GM19239 (cell line): Measurements from ENCODE around the gene LMX1B.

ENCODE experiments used
- DNase-seq: peaks from one replicate; pipeline ENCODE4 v3.0.0; 2011; ENCODE audit warnings: low spot score; ENCODE audit not compliant: insufficient read length
- FAIRE-seq: peaks from 2 replicates; lab custom pipeline; 2011; peaks lifted over from hg19 to GRCh38; lab: Jason Lieb, UNC

Gene LMX1B

GRCh38 chr9:126616521-126616976 is 2.8 kb downstream of the LMX1B start:
- FAIRE-seq = no peak
- no peak for DNase-seq

- FAIRE-seq = no peak
Measured at GRCh38 chr9:126617003-126617822, 3.5 kb downstream of the LMX1B start.

GRCh38 chr9:126617823-126618165 is 4.1 kb downstream of the LMX1B start:
- no peak for DNase-seq
- FAIRE-seq = no peak

More at GRCh38 chr9:126617003-126617822, 3.5 kb downstream of the LMX1B start:
- DNase-seq = no peak

- DNase-seq (no peak), FAIRE-seq (no peak)
Measured at GRCh38 chr9:126618190-126618584, 4.5 kb downstream of the LMX1B start.

- FAIRE-seq (no peak), DNase-seq (no peak)
Measured at GRCh38 chr9:126618585-126619360, 5.0 kb downstream of the LMX1B start.

GRCh38 chr9:126619361-126620135 is 5.8 kb downstream of the LMX1B start:
- FAIRE-seq (no peak), DNase-seq (no peak)

GRCh38 chr9:126620478-126620877 is 6.8 kb downstream of the LMX1B start:
- DNase-seq = no peak
- FAIRE-seq = no peak

GRCh38 chr9:126621061-126621918 is 7.6 kb downstream of the LMX1B start:
- FAIRE-seq (no peak), DNase-seq (no peak)

GRCh38 chr9:126621919-126622735 is 8.4 kb downstream of the LMX1B start:
- no peak for FAIRE-seq
- no peak for DNase-seq

- FAIRE-seq (no peak), DNase-seq (no peak)
Measured at GRCh38 chr9:126623314-126623666, 9.6 kb downstream of the LMX1B start.

GRCh38 chr9:126623667-126624478 is 10.1 kb downstream of the LMX1B start:
- no peak for DNase-seq
- FAIRE-seq = no peak

- DNase-seq = no peak
- FAIRE-seq = no peak
Measured at GRCh38 chr9:126624479-126624826, 10.7 kb downstream of the LMX1B start.

- FAIRE-seq (no peak), DNase-seq (no peak)
Measured at GRCh38 chr9:126624912-126625311, 11.2 kb downstream of the LMX1B start.

- FAIRE-seq (no peak), DNase-seq (no peak)
Measured at GRCh38 chr9:126625329-126626126, 11.8 kb downstream of the LMX1B start.

GRCh38 chr9:126626127-126626925 is 12.6 kb downstream of the LMX1B start:
- FAIRE-seq (no peak), DNase-seq (no peak)

- FAIRE-seq = no peak
- no peak for DNase-seq
Measured at GRCh38 chr9:126626926-126627233, 13.2 kb downstream of the LMX1B start.

- DNase-seq (no peak), FAIRE-seq (no peak)
Measured at GRCh38 chr9:126628146-126628545, 14.4 kb downstream of the LMX1B start.
